GM23248 (cell line): ENCODE measurements around the gene NKAIN2.

Experiments
- EZH2 ChIP-seq: fragments of 200-600 bp; sonication (generic); IDR thresholded peaks from 2 replicates; pipeline ENCODE4 v1.6.1; 2018; ENCODE audit warnings: antibody characterized with exemption, mild to moderate bottlenecking; ENCODE audit not compliant: insufficient read depth, poor library complexity, severe bottlenecking
- EZH2phosphoT487 ChIP-seq: fragments of 200-600 bp; sonication (generic); IDR thresholded peaks from 2 replicates; pipeline ENCODE4 v1.6.1; 2018; ENCODE audit warnings: antibody characterized with exemption, moderate library complexity, mild to moderate bottlenecking, low read depth; ENCODE audit not compliant: insufficient read depth

- TF ChIP-seq EZH2 (no peak), EZH2phosphoT487 (no peak)
Observed at GRCh38 chr6:124496334-124496733, 692.7 kb downstream of the NKAIN2 start.
